ENCODE results near the gene PIP5K1B. TPM values are rescaled to one million over a fixed set of nuclear protein-coding genes. Genes with fewer than 3 reads are reported as not detected.

The PIP5K1B gene
- total and polyA plus RNA-seq, 4 donors = 0.09 to 30.9 (median 0.29) TPM

DNA sequence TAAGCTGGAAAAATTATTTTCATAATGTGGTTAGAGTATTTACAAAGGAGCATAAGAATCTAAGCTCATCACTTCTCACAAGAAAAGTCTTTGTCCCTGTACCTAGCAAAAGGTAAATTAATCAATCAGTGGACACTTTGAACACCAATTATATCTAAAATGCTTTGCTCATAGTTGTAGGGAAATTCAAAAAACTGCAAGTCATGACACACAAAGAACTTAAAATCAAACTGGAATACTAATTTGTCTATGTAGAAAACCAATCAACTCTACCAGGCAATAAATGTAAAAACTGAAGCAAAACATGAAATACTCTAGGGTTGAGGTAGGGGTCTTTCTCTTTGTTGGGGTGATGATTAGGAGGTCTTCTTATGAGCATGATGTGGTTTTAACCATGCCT is 173.4 kb downstream of the PIP5K1B start:
- no peak overlapping the region for H3K27ac ChIP-seq (ENCODE audit: low read depth in 1 of 2, low read length in 2 of 2)
- H3K9me3 ChIP-seq (ENCODE audit: control insufficient read depth in 4 of 4, low read length in 3 of 4) = no peaks in the 10 kb centered on the region
- TF ChIP-seq, protein P1, sequence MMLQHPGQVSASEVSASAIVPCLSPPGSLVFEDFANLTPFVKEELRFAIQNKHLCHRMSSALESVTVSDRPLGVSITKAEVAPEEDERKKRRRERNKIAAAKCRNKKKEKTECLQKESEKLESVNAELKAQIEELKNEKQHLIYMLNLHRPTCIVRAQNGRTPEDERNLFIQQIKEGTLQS (IDR thresholded peaks at IDR 0.05) = no peak
- no peak for TF ChIP-seq JUND (IDR thresholded peaks at IDR 0.05)
- no peak for TF ChIP-seq ZBTB33 (IDR thresholded peaks at IDR 0.05)
- no peak for TF ChIP-seq RXRA (IDR thresholded peaks at IDR 0.05)
- no peak for TF ChIP-seq HNF4G (IDR thresholded peaks at IDR 0.05)
- TF ChIP-seq FOXA2 (IDR thresholded peaks at IDR 0.05) = no peak
- TF ChIP-seq EGR1 (IDR thresholded peaks at IDR 0.05; ENCODE audit: low read depth in 2 of 2) = no peak
- TF ChIP-seq NR2F2 (IDR thresholded peaks at IDR 0.05) = no peak
- no peak for TF ChIP-seq FOXA1 (IDR thresholded peaks at IDR 0.05)
- no peak for TF ChIP-seq GABPA (IDR thresholded peaks at IDR 0.05 in 1 of 2, conservative IDR thresholded peaks at IDR 0.05 in 1 of 2)
- no peak for TF ChIP-seq SP1 (IDR thresholded peaks at IDR 0.05)
- no peak for TF ChIP-seq RAD21 (IDR thresholded peaks at IDR 0.05)
- TF ChIP-seq CTCF (IDR thresholded peaks at IDR 0.05; ENCODE audit: low read depth, low read length, missing input control) = no peak
- TF ChIP-seq HNF4A (conservative IDR thresholded peaks at IDR 0.05) = no peak
- TF ChIP-seq REST (IDR thresholded peaks at IDR 0.05) = no peak
- no peak for TF ChIP-seq TAF1 (conservative IDR thresholded peaks at IDR 0.05)
- no peaks in the 10 kb centered on the region for H3K4me1 ChIP-seq (ENCODE audit: control insufficient read depth in 4 of 4, insufficient read depth in 4 of 4, low read length in 3 of 4)
- H3K9ac ChIP-seq (ENCODE audit: low read depth in 1 of 2, low read length in 2 of 2) = no peak overlapping the region
- no peaks in the 10 kb centered on the region for H3K36me3 ChIP-seq (ENCODE audit: control insufficient read depth in 4 of 4, insufficient read depth in 3 of 4, low read depth in 1 of 4, low read length in 3 of 4)
- no peak for DNase-seq (ENCODE audit: low spot score)
- H3K4me3 ChIP-seq (ENCODE audit: low read depth in 1 of 3, low read length in 3 of 3) = no peak overlapping the region
- H3K27me3 ChIP-seq (ENCODE audit: control insufficient read depth in 4 of 4, insufficient read depth in 4 of 4, low read length in 3 of 4) = no peaks in the 10 kb centered on the region

- no peak for DNase-seq (ENCODE audit: low spot score)
- TF ChIP-seq CTCF (IDR thresholded peaks at IDR 0.05; ENCODE audit: low read depth, low read length, missing input control) (no peak), HNF4A (conservative IDR thresholded peaks at IDR 0.05) (no peak), SP1 (IDR thresholded peaks at IDR 0.05) (no peak), TAF1 (conservative IDR thresholded peaks at IDR 0.05) (no peak), GABPA (IDR thresholded peaks at IDR 0.05 in 1 of 2, conservative IDR thresholded peaks at IDR 0.05 in 1 of 2) (no peak)
- Histone ChIP-seq H3K9ac (ENCODE audit: low read depth in 1 of 2, low read length in 2 of 2) (no peak overlapping the region), H3K27me3 (ENCODE audit: control insufficient read depth in 4 of 4, insufficient read depth in 4 of 4, low read length in 3 of 4) (no peaks in the 10 kb centered on the region), H3K27ac (ENCODE audit: low read depth in 1 of 2, low read length in 2 of 2) (no peak overlapping the region), H3K9me3 (ENCODE audit: control insufficient read depth in 4 of 4, low read length in 3 of 4) (no peaks in the 10 kb centered on the region), H3K4me1 (ENCODE audit: control insufficient read depth in 4 of 4, insufficient read depth in 4 of 4, low read length in 3 of 4) (no peaks in the 10 kb centered on the region), H3K36me3 (ENCODE audit: control insufficient read depth in 4 of 4, insufficient read depth in 3 of 4, low read depth in 1 of 4, low read length in 3 of 4) (no peaks in the 10 kb centered on the region), H3K4me3 (ENCODE audit: low read depth in 1 of 3, low read length in 3 of 3) (no peak overlapping the region)
- WGBS = 45% methylated on average over 3 of the region's 3 CpGs
Observed at GRCh38 chr9:68883224-68883623, 178.2 kb downstream of the PIP5K1B start.
